GM23338 (cell line): ENCODE data around the gene TMEM125. TPM values are rescaled to one million over a fixed set of nuclear protein-coding genes. Genes with fewer than 3 reads are reported as not detected.
A peak's percentile ranks its signal among the peaks of the same experiment; 100 is the strongest.

ENCODE experiments used
- ATAC-seq: fragments of 200-7000 bp; cut with Tn5 transposase; 3 replicates; pipeline ENCODE4 v1.9.1; 2020
- DNase-seq: peaks from one replicate; pipeline ENCODE4 v3.0.0-alpha.2; 2015; ENCODE audit warnings: low spot score
- H2AFZ ChIP-seq: fragments of 200-600 bp; sonication (generic); 2 replicates; pipeline ENCODE4 v1.8.0; 2016; ENCODE audit warnings: antibody characterized with exemption, mild to moderate bottlenecking, moderate library complexity
- H3F3A ChIP-seq: fragments of 200-600 bp; sonication (generic); replicated peaks from 2 replicates; pipeline ENCODE4 v1.8.0; 2017; ENCODE audit warnings: antibody characterized with exemption, mixed run types, low read depth
- H3K27ac ChIP-seq: fragments of 200-600 bp; sonication (generic); 2 replicates; pipeline ENCODE4 v1.6.1; 2016; ENCODE audit warnings: low read depth
- H3K27me3 ChIP-seq: fragments of 200-600 bp; sonication (generic); 2 replicates; pipeline ENCODE4 v1.8.0; 2016; ENCODE audit warnings: mild to moderate bottlenecking, mixed run types, moderate library complexity; ENCODE audit not compliant: insufficient read depth
- H3K36me3 ChIP-seq: fragments of 200-600 bp; sonication (generic); 2 replicates; pipeline ENCODE4 v1.8.0; 2016; ENCODE audit warnings: mild to moderate bottlenecking; ENCODE audit not compliant: insufficient read depth
- H3K4me1 ChIP-seq: fragments of 200-600 bp; sonication (generic); 2 replicates; pipeline ENCODE4 v1.8.0; 2016; ENCODE audit warnings: mild to moderate bottlenecking, moderate library complexity; ENCODE audit not compliant: insufficient read depth
- H3K4me2 ChIP-seq: fragments of 200-600 bp; sonication (generic); 2 replicates; pipeline ENCODE4 v1.7.1; 2017; ENCODE audit warnings: mixed run types
- H3K4me3 ChIP-seq: fragments of 200-600 bp; sonication (generic); 2 replicates; pipeline ENCODE4 v1.6.1; 2016; ENCODE audit warnings: mixed run types
- H3K79me2 ChIP-seq: fragments of 200-600 bp; sonication (generic); replicated peaks from 2 replicates; pipeline ENCODE4 v1.8.0; 2017; ENCODE audit warnings: mild to moderate bottlenecking; ENCODE audit not compliant: insufficient read depth
- H3K9me2 ChIP-seq: fragments of 200-600 bp; sonication (generic); 2 replicates; pipeline ENCODE4 v1.8.0; 2017; ENCODE audit not compliant: insufficient read depth
- H4K20me1 ChIP-seq: fragments of 200-600 bp; sonication (generic); replicated peaks from 2 replicates; pipeline ENCODE4 v1.8.0; 2017; ENCODE audit warnings: mild to moderate bottlenecking; ENCODE audit not compliant: insufficient read depth
- H3K27ac Mint-ChIP-seq: 2 replicates; pipeline ENCODE4 v1.8.0; 2020; ENCODE audit warnings: inconsistent platforms, mild to moderate bottlenecking, moderate library complexity, mixed read lengths
- H3K27me3 Mint-ChIP-seq: 3 replicates; pipeline ENCODE4 v1.8.0; 2022; ENCODE audit warnings: low read depth, mild to moderate bottlenecking, moderate library complexity, mixed read lengths, inconsistent platforms; ENCODE audit not compliant: insufficient read depth, poor library complexity
- H3K36me3 Mint-ChIP-seq: 3 replicates; pipeline ENCODE4 v1.8.0; 2021; ENCODE audit warnings: low read depth, mild to moderate bottlenecking, inconsistent platforms, moderate library complexity, mixed read lengths
- H3K4me1 Mint-ChIP-seq: 3 replicates; pipeline ENCODE4 v1.8.0; 2020; ENCODE audit warnings: mild to moderate bottlenecking, inconsistent platforms, mixed read lengths
- H3K4me3 Mint-ChIP-seq: 3 replicates; pipeline ENCODE4 v1.8.0; 2021; ENCODE audit warnings: moderate library complexity, mild to moderate bottlenecking, inconsistent platforms, mixed read lengths
- H3K9me3 Mint-ChIP-seq: 3 replicates; pipeline ENCODE4 v1.8.0; 2020; ENCODE audit warnings: moderate library complexity, mild to moderate bottlenecking, inconsistent platforms, mixed read lengths
- CTCF ChIP-seq, 2 experiments: fragments of 200-600 bp in 1 of 2; sonication (generic) in 1 of 2; conservative IDR thresholded peaks; 2 replicates each; pipeline versions ENCODE4 v1.5.1 to v1.6.1; 2016 to 2017; ENCODE audit warnings: antibody characterized with exemption in 2 of 2, low read depth in 2 of 2, mild to moderate bottlenecking in 2 of 2, moderate library complexity in 1 of 2
- EZH2 ChIP-seq: fragments of 200-600 bp; sonication (generic); IDR thresholded peaks from one replicate; pipeline ENCODE4 v1.8.0; 2017; ENCODE audit warnings: antibody characterized with exemption, mild to moderate bottlenecking, low read depth; ENCODE audit not compliant: unreplicated experiment
- STAT1 ChIP-seq: IDR thresholded peaks from one replicate; pipeline ENCODE4 v1.6.1; 2016; ENCODE audit warnings: antibody characterized with exemption; ENCODE audit not compliant: unreplicated experiment
- ZNF462 ChIP-seq: fragments of 250-450 bp; sonication (Bioruptor Pico); IDR thresholded peaks from 2 replicates; pipeline ENCODE4 v1.5.0; 2020; ENCODE audit warnings: mild to moderate bottlenecking, moderate library complexity
- polyA plus RNA-seq: library from polyadenylated mRNA; unstranded; fragments of >200 nt; fragmentation: Nextera tagmentation; extraction: Ambion mirVana; gene quantifications from 2 replicates; pipeline ENCODE4 v1.2.1, GENCODE V29; 2016
- total RNA-seq: library from RNA; depleted of rRNA; stranded (reverse); fragments of >200 nt; shearing (Covaris generic); gene quantifications from 2 replicates; pipeline ENCODE4 v1.2.3, GENCODE V29; 2014

TMEM125 gene
- total and polyA plus RNA-seq, 2 experiments from 2014 or later: 16.8 to 39.3 TPM

GRCh38 chr1:43225168-43225567 is 44.6 kb upstream of the TMEM125 start:
- Histone ChIP-seq H2AFZ (no peak overlapping the region), H3K4me3 (no peak overlapping the region), H3K4me1 (no peaks in the 10 kb centered on the region; the same call in 1 of the 2 replicates), H3K27me3 (no peaks in the 10 kb centered on the region), H3F3A (no peaks in the 10 kb centered on the region), H3K9me2 (no peaks in the 10 kb centered on the region), H3K79me2 (no peaks in the 10 kb centered on the region), H3K36me3 (no peaks in the 10 kb centered on the region), H3K4me2 (no peak overlapping the region), H3K27ac (no peak overlapping the region), H4K20me1 (no peaks in the 10 kb centered on the region)
- no peak overlapping the region for H3K27ac Mint-ChIP-seq
- H3K4me1 Mint-ChIP-seq: peaks cover 20% of the 10 kb centered on the region; the same call in 2 of the 3 replicates
- ATAC-seq (peak; percentile 11; the same call in 2 of the 3 replicates), DNase-seq (peak; percentile 22)
- H3K36me3 Mint-ChIP-seq: no peaks in the 10 kb centered on the region; the same call in 2 of the 3 replicates
- no peaks in the 10 kb centered on the region for H3K9me3 Mint-ChIP-seq
- peaks cover 15% of the 10 kb centered on the region for H3K27me3 Mint-ChIP-seq
- H3K4me3 Mint-ChIP-seq: no peak overlapping the region
- no peak for TF ChIP-seq STAT1
- TF ChIP-seq CTCF (conservative IDR thresholded peaks at IDR 0.05; ENCODE audit: low read depth in 2 of 2): peak in 1 of 2 experiments; percentile 34; a peak in 1 of 4 replicates

GRCh38 chr1:43227143-43227764 is 42.5 kb upstream of the TMEM125 start:
- Mint-ChIP-seq H3K9me3 (no peaks in the 10 kb centered on the region), H3K36me3 (no peaks in the 10 kb centered on the region; the same call in 2 of the 3 replicates), H3K4me1 (peaks cover 29% of the 10 kb centered on the region), H3K4me3 (no peak overlapping the region), H3K27me3 (peaks cover 15% of the 10 kb centered on the region), H3K27ac (no peak overlapping the region)
- Histone ChIP-seq H3K79me2 (no peaks in the 10 kb centered on the region), H3K9me2 (no peaks in the 10 kb centered on the region), H2AFZ (peak overlapping the region; percentile 91), H3K4me1 (peaks cover 8% of the 10 kb centered on the region; the same call in 1 of the 2 replicates), H3K4me3 (no peak overlapping the region), H3K27me3 (no peaks in the 10 kb centered on the region), H4K20me1 (no peaks in the 10 kb centered on the region), H3K27ac (no peak overlapping the region), H3K4me2 (no peak overlapping the region), H3K36me3 (no peaks in the 10 kb centered on the region), H3F3A (no peaks in the 10 kb centered on the region)
- TF ChIP-seq CTCF (conservative IDR thresholded peaks at IDR 0.05; ENCODE audit: low read depth in 2 of 2): peak; percentile 95 to 99
- 0 out of 2 replicates have a peak, but pooled peaks have one; percentile 38 for TF ChIP-seq ZNF462 (CRISPR knock-in tag)
- no peak for TF ChIP-seq EZH2
- ATAC-seq (peak; percentile 96), DNase-seq (peak; percentile 96)
